AG04449 (cell line): ENCODE results near the gene PTEN.
A peak's percentile ranks its signal among the peaks of the same experiment; 100 is the strongest.

Experiments
- CTCF ChIA-PET: fragments of 350-600 bp; formaldehyde crosslinking; extraction: SDS; loops from one replicate; lab custom pipeline; 2021; ENCODE audit warnings: antibody characterized with exemption; lab: Yijun Ruan, JAX
- POLR2A ChIA-PET: fragments of 400-600, 350-600 bp; formaldehyde crosslinking; extraction: SDS; loops from one replicate; lab custom pipeline; 2020; ENCODE audit warnings: antibody characterized with exemption, inconsistent platforms; lab: Yijun Ruan, JAX
- DNase-seq: peaks from one replicate; pipeline ENCODE4 v3.0.0-alpha.2; 2010; ENCODE audit warnings: low read depth, low spot score
- H3K4me3 ChIP-seq: 2 replicates; pipeline ENCODE4 v1.5.1; 2011; ENCODE audit warnings: low read depth, mild to moderate bottlenecking, control low read depth, low read length
- TF ChIP-seq, protein P1 (sequence below): IDR thresholded peaks from one replicate; pipeline ENCODE4 v1.5.1; 2011; ENCODE audit warnings: mild to moderate bottlenecking, moderate library complexity, low read length, control low read depth, inconsistent platforms; ENCODE audit not compliant: insufficient read depth; ENCODE audit errors: missing control alignments

PTEN gene

DNA sequence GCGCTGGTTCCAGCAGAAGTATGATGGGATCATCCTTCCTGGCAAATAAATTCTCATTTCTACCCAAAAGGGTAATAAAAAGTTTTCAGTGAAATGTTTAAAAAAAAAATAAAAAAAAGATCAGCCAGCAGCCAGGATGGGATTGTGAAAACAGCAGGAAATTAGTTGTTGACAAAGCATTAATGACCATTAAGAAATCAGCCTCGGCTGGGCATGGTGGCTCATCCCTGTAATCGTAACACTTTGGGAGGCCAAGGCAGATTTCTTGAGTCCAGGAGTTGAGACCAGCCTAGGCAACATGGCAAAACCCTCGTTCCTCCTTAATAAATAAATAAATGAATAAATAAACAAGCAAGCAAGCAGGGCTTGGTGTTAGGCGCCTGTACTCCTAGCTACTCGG is 82.6 kb downstream of the PTEN start:
- no peak for DNase-seq
- TF ChIP-seq, protein P1, sequence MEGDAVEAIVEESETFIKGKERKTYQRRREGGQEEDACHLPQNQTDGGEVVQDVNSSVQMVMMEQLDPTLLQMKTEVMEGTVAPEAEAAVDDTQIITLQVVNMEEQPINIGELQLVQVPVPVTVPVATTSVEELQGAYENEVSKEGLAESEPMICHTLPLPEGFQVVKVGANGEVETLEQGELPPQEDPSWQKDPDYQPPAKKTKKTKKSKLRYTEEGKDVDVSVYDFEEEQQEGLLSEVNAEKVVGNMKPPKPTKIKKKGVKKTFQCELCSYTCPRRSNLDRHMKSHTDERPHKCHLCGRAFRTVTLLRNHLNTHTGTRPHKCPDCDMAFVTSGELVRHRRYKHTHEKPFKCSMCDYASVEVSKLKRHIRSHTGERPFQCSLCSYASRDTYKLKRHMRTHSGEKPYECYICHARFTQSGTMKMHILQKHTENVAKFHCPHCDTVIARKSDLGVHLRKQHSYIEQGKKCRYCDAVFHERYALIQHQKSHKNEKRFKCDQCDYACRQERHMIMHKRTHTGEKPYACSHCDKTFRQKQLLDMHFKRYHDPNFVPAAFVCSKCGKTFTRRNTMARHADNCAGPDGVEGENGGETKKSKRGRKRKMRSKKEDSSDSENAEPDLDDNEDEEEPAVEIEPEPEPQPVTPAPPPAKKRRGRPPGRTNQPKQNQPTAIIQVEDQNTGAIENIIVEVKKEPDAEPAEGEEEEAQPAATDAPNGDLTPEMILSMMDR: no peak
- H3K4me3 ChIP-seq: no peak overlapping the region
- POLR2A ChIA-PET: no interaction called here
- CTCF ChIA-PET: interaction anchor here (1.5 kb wide), 1 partner anchor 10 kb away, joined by 3 read pairs; no protein-coding TSS in a partner anchor

DNA sequence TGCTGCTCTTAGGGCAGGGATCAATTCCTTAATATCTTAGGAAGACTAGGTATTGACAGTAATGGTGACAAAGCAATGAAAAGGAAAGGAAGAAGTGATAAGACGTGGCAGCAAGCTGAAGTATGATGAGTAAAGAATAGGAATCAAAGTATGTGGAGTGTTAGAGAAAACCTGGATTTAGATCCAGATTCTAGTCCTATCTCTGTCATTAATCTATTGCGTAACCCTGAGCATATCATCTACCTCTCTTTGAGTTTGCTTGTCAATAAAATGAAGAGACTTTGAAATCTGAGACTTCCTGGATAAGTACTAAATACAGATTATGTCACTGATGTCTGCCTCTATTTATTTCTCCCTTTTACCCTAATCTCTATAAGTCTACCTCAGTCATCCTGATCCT is 89.2 kb downstream of the PTEN start:
- ChIA-PET CTCF (interaction anchor here (1.0 kb wide), 1 partner anchor 8 kb away, joined by 4 read pairs; no protein-coding TSS in a partner anchor), POLR2A (no interaction called here)
- TF ChIP-seq, protein P1: no peak
- DNase-seq: no peak
- no peak overlapping the region for H3K4me3 ChIP-seq

DNA sequence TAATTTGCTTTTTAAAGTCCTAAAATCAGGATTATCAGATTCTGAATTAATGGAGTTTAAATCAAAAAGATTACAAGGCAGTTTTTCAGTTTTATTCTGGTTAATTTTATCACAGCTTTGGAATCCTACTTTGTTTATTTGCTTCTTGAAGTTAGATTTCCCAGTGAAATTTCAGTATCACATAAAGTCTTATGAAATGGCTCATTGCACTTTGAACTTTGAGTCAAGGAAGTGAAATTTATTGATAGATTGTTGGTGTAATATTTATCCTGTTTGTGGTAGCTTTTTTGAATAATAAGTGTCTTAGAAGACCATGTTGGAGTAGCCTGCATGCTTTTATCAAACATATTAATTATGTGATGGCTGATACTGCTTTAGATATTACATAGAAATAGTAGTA is 92.6 kb downstream of the PTEN start:
- ChIA-PET CTCF (interaction anchor here (0.8 kb wide), 1 partner anchor 9 kb away, joined by 3 read pairs; no protein-coding TSS in a partner anchor), POLR2A (no interaction called here)
- TF ChIP-seq, protein P1: no peak
- no peak for DNase-seq
- no peak overlapping the region for H3K4me3 ChIP-seq

DNA sequence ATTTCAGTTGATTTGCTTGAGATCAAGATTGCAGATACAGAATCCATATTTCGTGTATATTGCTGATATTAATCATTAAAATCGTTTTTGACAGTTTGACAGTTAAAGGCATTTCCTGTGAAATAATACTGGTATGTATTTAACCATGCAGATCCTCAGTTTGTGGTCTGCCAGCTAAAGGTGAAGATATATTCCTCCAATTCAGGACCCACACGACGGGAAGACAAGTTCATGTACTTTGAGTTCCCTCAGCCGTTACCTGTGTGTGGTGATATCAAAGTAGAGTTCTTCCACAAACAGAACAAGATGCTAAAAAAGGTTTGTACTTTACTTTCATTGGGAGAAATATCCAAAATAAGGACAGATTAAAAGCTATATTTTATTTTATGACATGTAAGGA is 94.3 kb downstream of the PTEN start:
- ChIA-PET CTCF (no interaction called here), POLR2A (no interaction called here)
- no peak overlapping the region for H3K4me3 ChIP-seq
- DNase-seq: no peak
- TF ChIP-seq, protein P1: no peak

DNA sequence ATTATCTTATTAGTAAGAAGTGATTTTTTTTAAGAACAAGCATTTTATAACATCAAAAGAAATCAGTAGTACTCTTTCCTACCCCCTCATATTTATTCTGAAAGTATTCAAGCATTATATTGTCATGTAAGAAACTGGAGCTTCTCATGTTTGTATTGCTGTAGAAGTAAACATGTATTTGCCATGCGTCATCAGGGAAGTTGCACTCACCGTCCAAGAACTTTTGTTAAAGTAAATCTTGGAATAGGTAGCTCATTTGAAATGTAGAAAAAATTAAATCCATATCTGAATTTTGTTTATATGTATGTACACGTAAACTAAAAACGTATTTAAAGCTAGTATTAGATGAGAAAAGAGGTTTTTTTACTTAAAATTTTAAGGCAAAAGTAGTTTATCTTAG is 96.8 kb downstream of the PTEN start:
- TF ChIP-seq, protein P1: no peak
- ChIA-PET CTCF (interaction anchor here (1.8 kb wide), 1 partner anchor 8 kb away, joined by 4 read pairs; no protein-coding TSS in a partner anchor), POLR2A (interaction anchor here (0.7 kb wide), 1 partner anchor 97 kb away, joined by 3 read pairs; the partner anchor contains the start of genes KLLN and PTEN)
- no peak for DNase-seq
- no peak overlapping the region for H3K4me3 ChIP-seq

DNA sequence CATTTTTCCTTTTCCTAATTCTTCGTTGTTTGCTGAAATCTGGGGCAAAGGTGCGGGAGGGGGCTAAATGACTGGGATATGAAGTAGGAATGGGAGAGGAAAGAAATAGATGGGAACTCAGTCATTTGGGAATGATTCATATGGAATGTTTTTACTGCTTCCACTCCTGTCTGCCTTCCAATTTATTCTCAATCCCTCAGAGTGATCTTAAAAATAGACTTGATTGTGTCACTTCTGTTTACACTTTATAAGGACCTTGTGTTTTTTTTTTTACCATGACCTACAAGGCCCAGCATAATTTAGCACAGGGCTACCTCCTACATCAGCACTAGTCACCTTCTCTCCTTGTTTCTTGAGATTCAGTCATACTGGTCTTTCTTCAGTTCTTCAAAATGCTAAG is 97.9 kb downstream of the PTEN start:
- TF ChIP-seq, protein P1: no peak
- ChIA-PET CTCF (interaction anchor here (1.8 kb wide), 1 partner anchor 9 kb away, joined by 4 read pairs; no protein-coding TSS in a partner anchor), POLR2A (interaction anchor here (0.6 to 0.7 kb wide), 2 partner anchors 16 to 48 kb away, joined by 4 read pairs; no protein-coding TSS in a partner anchor)
- peak; percentile 38 for DNase-seq
- no peak overlapping the region for H3K4me3 ChIP-seq
